Dendritic cell treated with granulocyte-macrophage colony-stimulating factor and Interleukin-4, amounts not matched to agents 40 ng/mL and 50 ng/mL, for 4 days (primary cell): Measurements from ENCODE around the gene SKA2.

ENCODE experiments used
- H3K27ac Mint-ChIP-seq: one replicate; pipeline ENCODE4 v1.8.0; 2022; ENCODE audit warnings: mild to moderate bottlenecking, mixed read lengths
- H3K27me3 Mint-ChIP-seq: one replicate; pipeline ENCODE4 v1.8.0; 2022; ENCODE audit warnings: mild to moderate bottlenecking, mixed read lengths
- H3K36me3 Mint-ChIP-seq: one replicate; pipeline ENCODE4 v1.8.0; 2022; ENCODE audit warnings: low read depth, mixed read lengths
- H3K4me1 Mint-ChIP-seq: one replicate; pipeline ENCODE4 v1.8.0; 2022; ENCODE audit warnings: low read depth, mixed read lengths
- H3K4me3 Mint-ChIP-seq: one replicate; pipeline ENCODE4 v1.8.0; 2022; ENCODE audit warnings: mild to moderate bottlenecking, moderate library complexity, mixed read lengths
- H3K9me3 Mint-ChIP-seq: one replicate; pipeline ENCODE4 v1.8.0; 2022; ENCODE audit warnings: mixed read lengths
- intact Hi-C: fragments of 100-400 bp; cut with micrococcal nuclease; formaldehyde crosslinking; loops from one replicate; pipeline ENCODE4 v1.15.0; 2022

SKA2 gene

GRCh38 chr17:59167571-59168001 lies 12.6 kb upstream of the SKA2 start:
- no peaks in the 10 kb centered on the region for H3K9me3 Mint-ChIP-seq
- intact Hi-C loops, result no loop called here

GRCh38 chr17:59165933-59166342 lies 11.0 kb upstream of the SKA2 start:
- intact Hi-C loops, result no loop called here
- H3K27me3 Mint-ChIP-seq, result no peaks in the 10 kb centered on the region
- H3K27ac Mint-ChIP-seq, result peak overlapping the region; percentile 80
- H3K36me3 Mint-ChIP-seq, result peaks cover 7% of the 10 kb centered on the region
- no peak overlapping the region for H3K4me3 Mint-ChIP-seq
- peaks cover 16% of the 10 kb centered on the region for H3K4me1 Mint-ChIP-seq
- no peaks in the 10 kb centered on the region for H3K9me3 Mint-ChIP-seq

More at GRCh38 chr17:59167571-59168001, 12.6 kb upstream of the SKA2 start:
- Mint-ChIP-seq H3K4me3 (no peak overlapping the region), H3K27me3 (no peaks in the 10 kb centered on the region), H3K27ac (no peak overlapping the region), H3K4me1 (peaks cover 16% of the 10 kb centered on the region), H3K36me3 (peaks cover 17% of the 10 kb centered on the region)

GRCh38 chr17:59161477-59161876 lies 6.5 kb upstream of the SKA2 start:
- Mint-ChIP-seq H3K9me3 (no peaks in the 10 kb centered on the region), H3K27me3 (no peaks in the 10 kb centered on the region), H3K4me1 (peaks cover 40% of the 10 kb centered on the region), H3K4me3 (no peak overlapping the region), H3K36me3 (no peaks in the 10 kb centered on the region), H3K27ac (no peak overlapping the region)
- intact Hi-C loops, result no loop called here

GRCh38 chr17:59160157-59161025 lies 5.4 kb upstream of the SKA2 start:
- intact Hi-C loops, result no loop called here
- H3K27me3 Mint-ChIP-seq, result no peaks in the 10 kb centered on the region
- no peaks in the 10 kb centered on the region for H3K36me3 Mint-ChIP-seq
- no peak overlapping the region for H3K4me3 Mint-ChIP-seq
- H3K9me3 Mint-ChIP-seq, result no peaks in the 10 kb centered on the region
- H3K27ac Mint-ChIP-seq, result peak overlapping the region; percentile 41
- peaks cover 46% of the 10 kb centered on the region for H3K4me1 Mint-ChIP-seq

- Mint-ChIP-seq H3K27ac (no peak within 1 kb of the TSS), H3K4me1 (peaks cover 44% of the 10 kb centered on the region), H3K4me3 (no peak within 1 kb of the TSS), H3K9me3 (no peaks in the 10 kb centered on the region), H3K36me3 (no peaks in the 10 kb centered on the region), H3K27me3 (no peaks in the 10 kb centered on the region)
- intact Hi-C loops, result loop anchor here (2.0 to 5.0 kb wide), 2 partner anchors 49 to 462 kb away; partner anchors contain the start of genes CLTC and TRIM37
These were observed 622 bp upstream of the SKA2 start, which contains the start of gene PRR11 for GRCh38 chr17:59155439-59156177. TSS of gene PRR11 (plus strand) at chr17:59155746. CDS start at chr17:59169753, 14,007 bp downstream.

GRCh38 chr17:59154292-59154720 lies 680 bp downstream of the SKA2 start:
- H3K4me1 Mint-ChIP-seq, result peaks cover 37% of the 10 kb centered on the region
- no peak overlapping the region for H3K4me3 Mint-ChIP-seq
- H3K27me3 Mint-ChIP-seq, result no peaks in the 10 kb centered on the region
- no peaks in the 10 kb centered on the region for H3K9me3 Mint-ChIP-seq
- intact Hi-C loops, result loop anchor here (2.0 kb wide), 1 partner anchor 48 kb away; the partner anchor contains the start of gene TRIM37
- no peaks in the 10 kb centered on the region for H3K36me3 Mint-ChIP-seq
- no peak overlapping the region for H3K27ac Mint-ChIP-seq

- no peak overlapping the region for H3K4me3 Mint-ChIP-seq
- intact Hi-C loops, result no loop called here
- H3K36me3 Mint-ChIP-seq, result no peaks in the 10 kb centered on the region
- no peaks in the 10 kb centered on the region for H3K9me3 Mint-ChIP-seq
- H3K27ac Mint-ChIP-seq, result no peak overlapping the region
- H3K27me3 Mint-ChIP-seq, result no peaks in the 10 kb centered on the region
- H3K4me1 Mint-ChIP-seq, result peaks cover 29% of the 10 kb centered on the region
These were observed 2.1 kb downstream of the SKA2 start for GRCh38 chr17:59152925-59153324.

GRCh38 chr17:59151591-59151990 lies 3.4 kb downstream of the SKA2 start:
- no peak overlapping the region for H3K4me3 Mint-ChIP-seq
- H3K27me3 Mint-ChIP-seq, result no peaks in the 10 kb centered on the region
- intact Hi-C loops, result no loop called here
- H3K36me3 Mint-ChIP-seq, result no peaks in the 10 kb centered on the region
- no peaks in the 10 kb centered on the region for H3K9me3 Mint-ChIP-seq
- no peak overlapping the region for H3K27ac Mint-ChIP-seq
- peaks cover 21% of the 10 kb centered on the region for H3K4me1 Mint-ChIP-seq

GRCh38 chr17:59151006-59151405 lies 4.0 kb downstream of the SKA2 start:
- no peaks in the 10 kb centered on the region for H3K9me3 Mint-ChIP-seq
- no peaks in the 10 kb centered on the region for H3K27me3 Mint-ChIP-seq
- no peak overlapping the region for H3K27ac Mint-ChIP-seq
- peaks cover 15% of the 10 kb centered on the region for H3K4me1 Mint-ChIP-seq
- no peaks in the 10 kb centered on the region for H3K36me3 Mint-ChIP-seq
- H3K4me3 Mint-ChIP-seq, result no peak overlapping the region
- intact Hi-C loops, result no loop called here

GRCh38 chr17:59149841-59150511 lies 5.0 kb downstream of the SKA2 start:
- no peak overlapping the region for H3K27ac Mint-ChIP-seq
- no peaks in the 10 kb centered on the region for H3K36me3 Mint-ChIP-seq
- peaks cover 14% of the 10 kb centered on the region for H3K4me1 Mint-ChIP-seq
- intact Hi-C loops, result no loop called here
- no peaks in the 10 kb centered on the region for H3K9me3 Mint-ChIP-seq
- no peaks in the 10 kb centered on the region for H3K27me3 Mint-ChIP-seq
- no peak overlapping the region for H3K4me3 Mint-ChIP-seq

GRCh38 chr17:59149051-59149450 lies 5.9 kb downstream of the SKA2 start:
- H3K27ac Mint-ChIP-seq, result no peak overlapping the region
- no peaks in the 10 kb centered on the region for H3K27me3 Mint-ChIP-seq
- H3K36me3 Mint-ChIP-seq, result peaks cover 6% of the 10 kb centered on the region
- no peaks in the 10 kb centered on the region for H3K9me3 Mint-ChIP-seq
- peaks cover 11% of the 10 kb centered on the region for H3K4me1 Mint-ChIP-seq
- intact Hi-C loops, result no loop called here
- no peak overlapping the region for H3K4me3 Mint-ChIP-seq

GRCh38 chr17:59145571-59146096 lies 9.4 kb downstream of the SKA2 start:
- Mint-ChIP-seq H3K27me3 (no peaks in the 10 kb centered on the region), H3K36me3 (peaks cover 13% of the 10 kb centered on the region)

GRCh38 chr17:59141860-59142259 lies 13.1 kb downstream of the SKA2 start:
- H3K9me3 Mint-ChIP-seq, result no peaks in the 10 kb centered on the region
- H3K27me3 Mint-ChIP-seq, result no peaks in the 10 kb centered on the region
- peaks cover 13% of the 10 kb centered on the region for H3K36me3 Mint-ChIP-seq
- no peak overlapping the region for H3K4me3 Mint-ChIP-seq
- intact Hi-C loops, result no loop called here
- H3K27ac Mint-ChIP-seq, result no peak overlapping the region
- no peaks in the 10 kb centered on the region for H3K4me1 Mint-ChIP-seq

More at GRCh38 chr17:59145571-59146096, 9.4 kb downstream of the SKA2 start:
- Mint-ChIP-seq H3K4me3 (no peak overlapping the region), H3K4me1 (no peaks in the 10 kb centered on the region), H3K9me3 (no peaks in the 10 kb centered on the region), H3K27ac (no peak overlapping the region)
- intact Hi-C loops, result no loop called here
